ENCODE results near the gene ZHX3. TPM values are rescaled to one million over a fixed set of nuclear protein-coding genes. Genes with fewer than 3 reads are reported as not detected.

Gene ZHX3
- total and polyA plus RNA-seq, 10 of the 15 experiments (the other 5 are each of a cell fraction or from before 2014, with no cell fraction given): 1.3 to 14.0 (median 5.0) TPM

- SMC1A ChIA-PET (ENCODE audit: uncharacterized antibody, unreplicated experiment): interaction anchor here (0.8 to 5.8 kb wide), 5 partner anchors 11 to 187 kb away, joined by 3 to 71 read pairs (median 16); partner anchors contain the start of gene PLCG1
- in situ Hi-C loops (cut with MboI): no loop called here
- no peak for ATAC-seq
- TF ChIP-seq ZNF24 (IDR thresholded peaks at IDR 0.05) (no peak), USF1 (IDR thresholded peaks at IDR 0.05; ENCODE audit: borderline replicate concordance, extremely low read length, insufficient read depth, low read depth, low read length) (no peak), ZNF384 (IDR thresholded peaks at IDR 0.05; ENCODE audit: borderline replicate concordance, low read depth, low read length) (no peak)
- RAD21 ChIA-PET (ENCODE audit: unreplicated experiment): interaction anchor here (1.8 to 5.8 kb wide), 4 partner anchors 13 to 77 kb away, joined by 5 to 72 read pairs (median 30); no protein-coding TSS in a partner anchor
- BruUV-seq (replicated peaks): no TSS peak
- POLR2A ChIA-PET: interaction anchor here (5.1 to 5.7 kb wide), 2 partner anchors 13 to 21 kb away, joined by 29 to 84 read pairs; partner anchors contain the start of gene PLCG1
- Histone ChIP-seq H3K4me1 (ENCODE audit: control insufficient read depth, insufficient read depth, low read length) (peaks cover 54% of the 10 kb centered on the region), H3K27ac (ENCODE audit: control insufficient read depth, insufficient read depth) (no peak overlapping the region), H3K9ac (ENCODE audit: control insufficient read depth, insufficient read depth, low read length) (no peak overlapping the region), H2AFZ (ENCODE audit: control insufficient read depth, low read depth, low read length) (no peak overlapping the region), H3K36me3 (ENCODE audit: control insufficient read depth in 2 of 2, insufficient read depth in 2 of 2, low read length in 1 of 2) (peaks cover 6 to 13% of the 10 kb centered on the region in 2 experiments; a peak in 3 of 4 replicates), H3K9me3 (replicated peaks; ENCODE audit: control insufficient read depth, insufficient read depth, low read length) (no peaks in the 10 kb centered on the region), H3K4me2 (ENCODE audit: control insufficient read depth, insufficient read depth) (no peak overlapping the region), H3K79me2 (ENCODE audit: control insufficient read depth, insufficient read depth, low read length) (peaks cover 63% of the 10 kb centered on the region), H3K27me3 (replicated peaks in 1 of 2; ENCODE audit: control insufficient read depth in 2 of 2, insufficient read depth in 2 of 2, low read length in 1 of 2) (no peaks in the 10 kb centered on the region), H4K20me1 (ENCODE audit: control insufficient read depth, insufficient read depth) (no peaks in the 10 kb centered on the region; the same call in 1 of the 2 replicates), H3K4me3 (no peak overlapping the region)
- no peak for DNase-seq (ENCODE audit: low read depth, low spot score)
- no peak for FAIRE-seq
- CTCF ChIA-PET: interaction anchor here (1.8 to 7.5 kb wide), 5 partner anchors 12 to 164 kb away, joined by 7 to 105 read pairs (median 27); partner anchors contain the start of gene PLCG1
- intact Hi-C loops (cut with micrococcal nuclease; ENCODE audit: unreplicated experiment): no loop called here
- 97% methylated on average over 7 of the region's 7 CpGs for WGBS (ENCODE audit: insufficient coverage, insufficient replicate concordance, low lambda C conversion rate, missing lambda C conversion rate)
Observed at GRCh38 chr20:41155261-41155660, 162.3 kb downstream of the ZHX3 start.
